ENCODE measurements around the gene LRRC40. TPM values are rescaled to one million over a fixed set of nuclear protein-coding genes. Genes with fewer than 3 reads are reported as not detected.

LRRC40 gene
- total and polyA plus RNA-seq, 9 of the 15 experiments (the other 6 are each of a cell fraction or from before 2014, with no cell fraction given): 16.1 to 36.2 (median 30.9) TPM

- TF ChIP-seq ZNF277 (CRISPR knock-in tag; IDR thresholded peaks at IDR 0.05; ENCODE audit: borderline replicate concordance): no peak
- TF ChIP-seq MBD2 (IDR thresholded peaks at IDR 0.05; ENCODE audit: borderline replicate concordance, low read depth): no peak; the same call in 1 of the 2 replicates
- TF ChIP-seq ZNF785 (CRISPR knock-in tag; IDR thresholded peaks at IDR 0.05): no peak
- TF ChIP-seq BRD9 (IDR thresholded peaks at IDR 0.05; ENCODE audit: low read depth, partially characterized antibody): no peak
- peak; percentile 49; the same call in 1 of the 2 replicates for TF ChIP-seq LCOR (CRISPR knock-in tag; IDR thresholded peaks at IDR 0.05)
- peak; percentile 23; the same call in 1 of the 2 replicates for TF ChIP-seq CREB3L1 (IDR thresholded peaks at IDR 0.05; ENCODE audit: borderline replicate concordance, low read depth)
- no peak for TF ChIP-seq E2F3 (CRISPR knock-in tag; IDR thresholded peaks at IDR 0.05)
- TF ChIP-seq ETV6 (IDR thresholded peaks at IDR 0.05; ENCODE audit: borderline replicate concordance in 1 of 2, low read depth in 2 of 2, low read length in 1 of 2): no peak
- TF ChIP-seq ETV6 (CRISPR knock-in tag; IDR thresholded peaks at IDR 0.05; ENCODE audit: borderline replicate concordance): no peak
- TF ChIP-seq NONO (IDR thresholded peaks at IDR 0.05; ENCODE audit: low read depth in 2 of 2, low read length in 1 of 2): no peak
- peak; percentile 25 for TF ChIP-seq RBM25 (IDR thresholded peaks at IDR 0.05; ENCODE audit: low read depth, low read length, severe bottlenecking)
- peak; percentile 64; the same call in 1 of the 2 replicates for TF ChIP-seq TOE1 (IDR thresholded peaks at IDR 0.05; ENCODE audit: borderline replicate concordance)
- TF ChIP-seq TOE1 (CRISPR knock-in tag; IDR thresholded peaks at IDR 0.05; ENCODE audit: borderline replicate concordance, low read depth): no peak
- peak; percentile 95 for TF ChIP-seq CXXC5 (CRISPR knock-in tag; IDR thresholded peaks at IDR 0.05)
- no peak for TF ChIP-seq GATAD2A (IDR thresholded peaks at IDR 0.05)
- TF ChIP-seq ZNF778 (CRISPR knock-in tag; IDR thresholded peaks at IDR 0.05): no peak
- no peak for TF ChIP-seq ZNF445 (CRISPR knock-in tag; IDR thresholded peaks at IDR 0.05; ENCODE audit: low read depth)
- no peak for TF ChIP-seq ZNF253 (CRISPR knock-in tag; conservative IDR thresholded peaks at IDR 0.05)
- no peak for TF ChIP-seq ZFP91 (CRISPR knock-in tag; IDR thresholded peaks at IDR 0.05)
- TF ChIP-seq ZKSCAN3 (CRISPR knock-in tag; IDR thresholded peaks at IDR 0.05): no peak
- TF ChIP-seq ETV5 (CRISPR knock-in tag; IDR thresholded peaks at IDR 0.05; ENCODE audit: low read depth): 0 out of 2 replicates have a peak, but pooled peaks have one; percentile 30
- no peak for TF ChIP-seq RFX1 (IDR thresholded peaks at IDR 0.05)
- TF ChIP-seq EGR1 (conservative IDR thresholded peaks at IDR 0.05): peak; percentile 83
- TF ChIP-seq HNRNPLL (IDR thresholded peaks at IDR 0.05; ENCODE audit: low read depth, low read length, poor library complexity, severe bottlenecking): no peak
- no peak for TF ChIP-seq ZNF507 (tag; conservative IDR thresholded peaks at IDR 0.05)
Observed at GRCh38 chr1:70221238-70222121, 16.1 kb upstream of the LRRC40 start, which contains the start of gene SRSF11 (continued).
